GM21367 (cell line): ENCODE measurements around the gene PPM1H.
"Not testable (repeated sequence)": the region's sequence is repeated elsewhere in the genome, so short reads cannot be mapped to it uniquely, and the experiment has no call there.

ENCODE experiments used
- ATAC-seq: cut with Tn5 transposase; IDR thresholded peaks from one replicate; pipeline ENCODE4 v1.9.1; 2021; ENCODE audit not compliant: unreplicated experiment

The PPM1H gene

DNA sequence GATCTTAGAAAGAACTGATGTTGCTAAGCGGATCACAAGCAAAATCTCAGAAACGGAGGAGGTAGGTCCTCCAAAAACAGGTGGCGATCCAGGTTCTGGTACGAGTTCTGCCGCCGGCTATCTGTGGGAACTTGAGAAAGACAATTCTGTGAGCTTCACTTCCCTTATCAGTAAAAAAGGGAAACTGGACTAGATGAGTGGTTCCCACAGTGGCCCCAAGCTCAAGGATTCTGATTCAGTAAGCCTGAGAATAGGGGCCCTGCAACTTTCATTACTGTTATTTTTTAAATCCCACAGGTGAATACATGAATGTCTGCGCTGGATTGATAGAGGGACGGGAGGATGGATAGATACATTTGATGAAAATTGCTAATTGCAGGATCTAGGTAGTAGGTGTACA is 160.2 kb downstream of the PPM1H start:
- ATAC-seq = no peak

DNA sequence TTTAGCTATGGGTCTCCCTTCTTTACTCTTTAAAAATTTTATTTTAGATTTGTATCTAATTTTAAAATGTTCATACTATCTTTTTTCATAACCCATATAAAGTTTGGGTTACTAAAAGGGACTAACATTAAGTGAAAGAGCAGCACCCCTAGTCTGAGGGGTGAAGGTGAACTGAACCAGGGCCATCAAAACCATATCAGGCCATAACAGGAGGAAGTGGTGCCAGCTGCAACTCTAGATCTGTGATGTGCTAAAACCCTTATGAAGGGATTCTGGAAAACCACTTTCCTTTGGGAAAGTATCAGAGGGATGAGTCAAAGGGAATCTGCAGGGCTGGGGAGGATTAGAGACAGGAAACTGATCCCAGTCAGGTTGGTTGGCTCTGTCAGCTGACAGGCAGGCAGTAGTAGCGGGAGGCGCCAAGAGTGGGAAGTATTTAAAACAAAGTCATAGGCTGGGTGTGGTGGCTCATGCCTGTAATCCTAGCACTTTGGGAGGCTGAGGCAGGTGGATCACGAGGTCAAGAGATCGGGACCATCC is 162.5 kb downstream of the PPM1H start:
- no peak for ATAC-seq

DNA sequence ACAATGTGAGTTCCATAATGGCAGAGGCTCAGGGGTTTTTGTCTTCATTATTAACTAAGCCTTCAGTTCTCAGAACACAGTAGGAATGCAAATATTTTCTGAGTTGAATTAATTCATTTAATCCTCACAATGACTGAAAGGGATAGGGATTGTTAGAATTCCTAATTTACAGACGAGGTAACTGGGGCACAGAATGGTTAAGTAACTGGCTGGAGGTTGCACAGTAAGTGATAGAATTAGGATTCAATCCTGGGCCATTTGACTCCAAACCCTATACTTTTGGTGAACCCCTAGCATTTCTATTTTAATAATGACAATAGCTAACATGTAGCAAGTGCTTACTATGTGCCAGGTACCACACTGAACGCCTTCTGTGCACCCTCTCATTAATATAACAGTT is 163.1 kb downstream of the PPM1H start:
- no peak for ATAC-seq

DNA sequence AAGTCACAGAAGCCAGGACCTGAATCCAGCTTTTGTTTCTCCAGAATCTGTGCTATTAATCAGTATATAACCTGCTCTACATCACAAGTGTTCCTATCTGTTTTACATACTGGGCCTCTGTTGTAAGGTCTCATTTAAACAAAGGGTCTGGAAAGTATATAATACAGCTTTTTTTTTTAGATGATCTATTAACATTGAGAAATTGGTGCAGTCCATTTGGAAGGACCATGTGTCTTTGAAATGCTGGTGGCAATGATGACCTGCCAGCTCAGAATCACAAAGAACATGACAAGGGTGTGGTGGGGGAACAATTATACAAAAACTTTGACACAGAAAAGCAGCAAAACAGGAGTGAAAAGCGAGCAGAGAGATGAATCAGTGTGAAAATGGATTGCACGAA is 164.6 kb downstream of the PPM1H start:
- no peak for ATAC-seq

DNA sequence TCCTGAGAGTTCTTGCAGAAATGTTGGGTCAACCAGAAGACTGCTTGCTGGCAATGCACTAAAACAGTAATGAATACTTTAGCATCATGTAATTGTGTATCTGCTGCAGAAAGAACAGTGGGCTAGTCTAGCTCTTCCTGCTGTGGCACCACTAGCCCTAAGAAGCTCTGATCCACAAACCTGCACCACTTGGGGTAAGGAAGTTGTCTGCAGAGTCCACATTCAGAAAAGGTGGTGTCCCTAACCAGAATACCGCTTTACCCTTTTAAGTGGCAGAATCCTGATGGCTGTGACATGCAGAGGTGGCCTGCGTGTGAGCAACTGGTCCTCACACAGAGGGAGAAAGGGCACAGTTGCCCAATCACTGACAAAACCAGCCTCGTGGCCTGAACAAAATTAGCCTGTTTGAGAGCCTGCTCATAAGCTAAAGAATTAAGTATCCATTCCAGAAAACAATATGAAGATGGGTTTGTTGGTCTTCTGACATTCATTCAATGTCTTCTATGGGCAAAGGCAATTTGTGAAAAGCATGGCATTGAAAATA is 165.8 kb downstream of the PPM1H start:
- ATAC-seq = no peak

DNA sequence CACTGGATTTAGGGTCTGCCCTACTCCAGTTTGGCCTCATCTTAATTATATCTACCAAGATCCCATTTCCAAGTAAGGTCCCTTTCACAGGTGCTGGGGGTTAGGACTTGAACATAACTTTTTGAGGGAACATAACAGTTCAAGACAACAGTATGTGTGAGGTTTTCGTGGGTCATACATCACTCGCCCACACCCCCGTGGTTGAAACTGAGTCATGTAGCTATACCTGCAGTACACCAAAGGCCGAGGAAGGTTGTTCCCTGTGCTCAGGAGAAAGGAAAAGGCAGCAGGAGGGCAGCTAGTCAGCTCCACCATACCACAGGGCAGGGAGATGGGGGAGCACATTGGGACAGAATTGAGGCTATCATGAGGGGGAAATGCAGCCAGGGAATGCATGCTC is 167.0 kb downstream of the PPM1H start:
- ATAC-seq = no peak

DNA sequence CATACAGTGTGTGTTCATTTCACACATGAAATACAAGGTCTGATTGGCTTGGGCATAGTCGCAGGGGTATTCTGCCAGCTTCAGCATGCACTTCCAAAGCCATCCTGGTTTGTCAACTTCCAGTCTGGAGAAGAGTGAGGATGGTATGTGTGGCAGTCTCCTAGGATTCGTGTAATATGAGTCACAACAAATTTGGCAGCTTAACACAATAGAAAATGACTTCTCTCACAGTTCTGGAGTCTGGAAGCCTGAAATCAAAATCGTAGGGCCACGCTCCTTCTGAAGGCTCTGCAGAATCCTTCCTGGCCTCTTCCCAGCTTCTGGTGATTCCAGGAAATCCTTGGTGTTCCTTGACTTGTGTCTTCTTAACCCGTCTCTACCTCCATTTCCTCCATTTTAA is 167.5 kb downstream of the PPM1H start:
- ATAC-seq = no peak

DNA sequence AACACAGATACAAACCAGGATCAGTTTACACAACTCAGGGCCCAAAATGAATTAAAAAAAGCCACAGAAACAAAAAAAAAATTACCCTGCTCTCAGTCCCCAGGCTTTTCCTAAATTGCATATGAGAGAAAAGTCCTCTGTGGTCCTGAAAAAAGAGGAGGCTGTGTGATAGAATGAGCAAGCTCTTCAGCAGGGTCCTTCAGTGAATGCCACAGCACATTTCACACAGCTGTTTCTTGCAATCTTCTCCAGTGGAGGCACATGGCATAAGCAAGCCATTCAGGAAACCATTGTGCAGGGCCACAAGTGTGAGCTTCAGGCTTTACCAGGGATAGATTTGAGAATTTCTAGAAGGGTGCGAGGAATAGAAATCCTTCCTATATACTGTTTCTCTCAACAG is 168.5 kb downstream of the PPM1H start:
- ATAC-seq = no peak

DNA sequence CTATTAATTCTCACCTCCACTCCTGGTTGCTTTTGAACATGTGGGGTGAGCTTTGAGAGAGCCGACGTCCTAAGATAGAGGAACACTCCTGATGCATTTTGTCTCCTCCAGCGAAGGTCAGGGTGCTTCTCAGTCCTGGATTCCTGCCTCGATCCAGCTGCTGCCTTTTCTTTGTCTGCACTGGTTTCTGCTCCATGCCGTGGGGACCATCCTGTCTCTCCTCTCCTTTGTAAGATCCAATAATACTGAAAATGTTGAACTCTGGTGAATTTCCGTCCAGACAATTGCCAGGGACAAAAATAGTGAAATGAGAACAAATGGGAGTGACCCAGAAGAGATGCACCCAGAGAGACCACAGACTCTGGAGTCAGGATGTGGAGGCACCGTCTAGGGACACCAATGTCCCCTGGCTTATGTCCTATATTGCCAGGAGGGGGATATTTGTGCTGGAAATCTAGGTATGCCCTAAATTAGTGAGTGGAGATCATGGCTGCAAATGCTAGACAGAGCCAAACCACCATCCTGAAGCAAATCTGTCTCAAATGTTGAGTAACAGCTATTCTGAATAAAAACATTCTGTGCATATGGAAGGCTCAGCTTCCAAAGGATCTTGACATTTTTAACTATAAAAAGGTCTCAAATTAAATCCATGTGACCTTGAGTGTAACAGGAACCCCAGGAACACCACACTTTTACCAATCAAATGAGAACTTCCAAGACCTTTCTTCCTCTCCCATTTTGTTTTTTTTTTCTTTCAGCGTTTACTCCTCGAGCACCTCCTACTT is 170.9 kb downstream of the PPM1H start:
- no peak for ATAC-seq

DNA sequence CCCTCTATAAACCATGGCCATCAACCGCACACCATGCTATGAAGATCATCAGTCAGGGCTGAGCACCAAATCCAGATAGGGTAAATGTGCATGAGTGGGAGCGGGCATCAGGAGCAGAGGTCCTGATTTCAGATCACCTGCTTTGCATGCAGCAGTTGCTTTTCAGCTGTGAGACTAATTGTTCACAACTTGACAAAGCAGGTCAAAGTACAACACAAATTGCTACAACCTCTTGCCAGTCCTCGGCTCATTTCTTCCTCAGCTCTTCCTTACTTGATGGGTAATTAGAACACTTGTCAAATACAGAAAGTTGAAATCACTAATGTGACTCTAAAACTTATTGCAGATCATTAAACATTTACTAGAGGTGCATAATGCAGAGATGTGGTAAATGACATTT is 171.6 kb downstream of the PPM1H start:
- ATAC-seq = no peak

DNA sequence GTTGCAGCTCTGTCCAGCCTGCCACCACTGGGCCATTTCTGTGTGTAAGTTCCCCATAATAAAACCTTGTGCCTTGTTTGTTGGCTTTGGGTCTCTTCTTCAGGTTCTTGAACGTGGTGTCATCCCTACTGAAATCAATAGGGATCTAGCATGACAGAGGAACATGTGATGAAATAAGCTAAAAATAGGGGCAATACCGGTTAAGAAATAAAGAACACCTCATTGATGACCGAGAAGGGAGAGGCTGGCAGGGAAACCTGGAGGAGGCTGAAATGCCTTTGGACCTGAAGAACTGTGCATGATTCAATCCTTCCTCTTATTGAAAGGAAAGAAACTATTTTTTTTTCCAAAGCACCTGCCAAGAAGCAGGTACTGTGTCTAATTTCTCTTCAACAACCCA is 172.3 kb downstream of the PPM1H start:
- ATAC-seq = no peak

DNA sequence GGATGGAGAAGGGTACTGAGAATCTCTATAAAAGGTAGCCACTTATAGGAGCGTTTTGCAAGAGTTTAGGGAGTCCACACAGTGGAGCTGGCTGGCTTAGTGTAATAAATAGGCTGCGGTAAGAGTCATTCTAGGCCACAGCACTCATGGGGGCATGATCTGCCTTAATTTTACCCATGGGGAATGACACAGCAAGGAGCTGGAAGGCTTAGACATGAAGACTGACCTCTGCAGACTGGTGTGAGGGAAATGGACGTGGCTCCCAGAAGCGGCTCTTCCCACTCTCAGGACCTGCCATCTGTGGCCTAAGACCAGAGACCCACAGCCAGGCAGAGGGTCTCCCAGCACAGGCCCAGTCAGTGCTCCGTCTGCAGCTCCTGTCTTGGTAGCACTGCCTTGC is 173.3 kb downstream of the PPM1H start:
- ATAC-seq = no peak

DNA sequence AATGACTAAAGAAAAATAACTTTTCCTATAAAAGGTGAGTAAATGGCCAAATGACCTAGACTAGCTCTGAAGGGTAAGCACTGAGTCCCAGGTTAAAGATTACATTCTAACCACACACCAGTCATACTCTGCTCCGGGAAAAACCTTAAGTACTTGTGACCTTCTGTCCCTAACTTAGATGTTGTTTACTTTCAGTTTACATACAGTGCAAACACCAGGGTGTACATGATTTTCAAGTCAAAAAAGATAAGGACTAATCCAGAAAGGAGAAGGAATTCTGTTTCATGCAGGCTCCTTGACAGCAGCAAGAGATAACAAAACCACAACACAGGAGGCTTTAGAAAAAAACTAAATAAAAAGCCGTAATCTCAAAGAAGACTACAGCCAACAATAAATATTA is 174.2 kb downstream of the PPM1H start:
- no peak for ATAC-seq

DNA sequence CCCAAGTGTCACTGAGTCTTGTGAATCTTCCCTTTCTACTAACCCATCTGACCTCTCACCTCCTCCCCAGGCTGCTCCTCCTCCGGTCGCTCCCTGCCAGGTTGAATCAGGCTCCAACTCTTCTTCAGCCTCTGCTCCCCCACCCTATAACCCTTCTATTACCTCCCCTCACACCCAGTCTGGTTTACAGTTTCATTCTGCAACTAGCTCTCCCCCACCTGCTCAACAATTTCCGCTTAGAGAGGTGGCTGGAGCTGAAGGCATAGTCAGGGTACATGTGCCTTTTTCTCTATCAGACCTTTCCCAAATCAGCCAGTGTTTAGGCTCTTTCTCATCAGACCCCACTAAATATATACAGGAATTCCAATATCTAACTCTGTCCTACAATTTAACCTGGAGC is 174.6 kb downstream of the PPM1H start:
- not testable (repeated sequence) for ATAC-seq

DNA sequence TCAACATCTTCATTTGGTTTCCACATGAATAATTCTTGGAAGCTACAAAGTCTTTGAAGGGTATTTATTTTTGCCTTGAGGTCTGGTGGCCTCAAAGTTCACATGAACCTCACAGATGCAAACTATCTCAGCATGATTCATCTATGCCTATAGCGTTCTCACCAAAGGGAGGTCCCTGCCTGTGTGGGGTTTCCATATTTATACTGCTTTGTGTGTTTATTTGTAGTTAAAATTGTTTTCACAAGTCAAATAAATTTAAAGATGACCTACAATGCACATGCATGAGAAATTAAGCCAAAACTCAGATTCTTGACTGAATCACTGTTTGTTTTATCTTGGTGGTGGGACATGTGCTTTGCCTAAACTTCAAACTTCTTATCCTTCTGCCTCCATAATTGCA is 176.7 kb downstream of the PPM1H start:
- ATAC-seq = no peak

DNA sequence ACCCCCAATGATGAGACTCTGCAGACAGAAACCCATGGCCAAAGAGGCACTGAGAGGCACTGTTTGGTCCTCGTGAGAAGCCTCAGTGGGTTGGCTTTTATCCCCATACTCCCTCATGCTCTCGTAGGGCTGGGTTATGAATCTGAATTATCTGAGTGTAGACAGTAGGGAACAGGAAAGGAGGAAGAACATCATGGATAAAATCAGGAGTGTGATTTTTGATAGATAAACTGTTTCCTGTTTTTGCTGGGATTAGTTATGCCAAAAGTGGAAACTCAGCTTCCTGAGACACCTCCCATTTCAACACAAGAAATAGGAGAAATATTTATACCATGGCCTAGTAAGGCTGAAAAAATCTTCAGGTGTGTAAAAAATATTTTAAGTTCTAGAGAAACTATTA is 177.9 kb downstream of the PPM1H start:
- no peak for ATAC-seq

DNA sequence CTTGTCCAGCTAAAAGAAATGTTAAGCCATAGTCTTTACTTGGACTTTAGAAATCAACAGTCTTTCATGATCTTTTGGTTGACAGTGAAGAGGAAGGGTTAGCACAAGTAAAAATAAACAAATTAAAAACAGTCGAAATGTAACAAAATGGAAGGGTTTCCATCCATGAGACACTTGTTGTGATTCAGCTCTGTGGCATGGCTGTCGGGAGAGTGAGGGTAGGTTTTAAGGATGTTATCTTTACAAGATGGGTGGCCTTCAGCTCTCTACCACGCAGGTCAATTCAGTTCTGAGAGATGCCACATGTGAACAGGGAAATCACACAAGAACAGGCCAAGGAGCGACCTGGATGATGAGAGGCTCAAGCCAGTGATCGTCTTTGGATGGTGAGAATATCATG is 180.2 kb downstream of the PPM1H start:
- no peak for ATAC-seq

DNA sequence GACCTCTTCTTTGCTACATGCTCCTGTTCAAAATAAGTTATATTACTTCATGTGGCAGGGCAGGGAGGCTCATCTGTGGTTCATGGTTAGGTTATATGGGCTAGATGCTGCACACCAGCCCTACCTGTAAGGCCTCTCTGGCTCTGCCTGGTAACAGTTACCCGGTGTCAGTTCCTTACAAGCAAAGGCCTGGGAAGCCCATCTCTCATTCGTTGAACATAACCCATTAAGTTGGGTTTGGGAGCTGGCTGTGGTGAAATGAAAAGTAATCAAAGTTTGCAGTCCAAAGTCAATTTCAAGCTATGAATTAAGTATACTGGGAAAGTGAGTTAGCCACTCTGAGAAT is 183.2 kb downstream of the PPM1H start:
- no peak for ATAC-seq

DNA sequence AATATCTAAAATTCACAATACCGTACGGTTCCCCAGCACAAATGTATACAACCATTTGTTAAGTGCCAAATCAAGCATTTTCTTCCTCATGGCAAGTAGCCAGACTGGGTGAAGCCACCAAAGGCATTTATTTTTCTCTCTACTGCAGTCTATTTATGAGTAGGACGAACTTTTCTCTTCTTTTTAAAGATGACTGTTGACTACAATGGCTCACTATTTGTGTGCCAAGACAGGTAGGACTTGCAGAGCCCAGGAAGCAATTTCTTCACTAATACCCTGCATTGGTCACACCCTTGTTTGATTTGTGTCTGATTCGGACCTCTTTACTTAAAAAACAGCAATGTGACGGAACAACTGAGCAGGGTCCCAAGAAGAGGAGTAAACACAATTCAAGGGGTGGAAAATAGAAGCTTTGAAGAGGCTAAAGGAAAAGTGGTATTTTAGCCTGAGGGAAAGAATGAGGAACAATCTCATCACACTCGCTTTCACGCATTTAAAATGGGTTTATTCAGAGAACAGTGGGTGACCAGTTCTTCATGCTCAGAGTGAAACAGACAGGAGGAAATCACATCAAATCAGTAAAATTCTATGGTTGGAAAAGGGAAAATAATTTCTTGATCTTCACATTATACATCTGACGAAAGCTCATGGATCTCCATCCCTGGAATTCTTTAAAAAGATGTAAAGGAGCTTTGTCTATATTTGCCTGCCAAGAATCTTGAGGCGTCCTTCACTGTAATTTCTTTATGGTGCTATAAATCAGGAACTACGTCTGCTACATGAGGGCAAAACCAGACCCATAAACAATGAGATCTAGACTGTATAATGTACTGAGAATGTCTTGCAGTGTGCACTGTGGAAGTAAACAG is 183.8 kb downstream of the PPM1H start:
- ATAC-seq = no peak

DNA sequence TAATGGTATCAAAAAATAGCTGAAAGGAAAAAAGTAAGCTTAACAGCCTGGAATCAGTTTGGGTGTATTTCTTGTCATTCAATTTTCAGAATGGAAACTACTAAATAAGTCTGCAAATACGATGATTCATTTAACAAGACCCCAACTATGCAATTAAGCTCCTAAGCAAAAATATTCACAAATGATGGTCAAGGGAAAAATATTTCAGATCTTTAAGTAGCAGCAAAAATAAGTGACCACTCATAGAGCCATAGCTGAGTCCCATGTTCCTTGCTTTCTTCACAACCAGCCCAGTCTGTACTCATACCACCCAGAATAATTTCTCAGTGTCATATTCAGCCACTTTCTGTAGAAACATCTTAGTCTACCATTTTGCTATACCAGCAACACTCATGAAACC is 185.4 kb downstream of the PPM1H start:
- no peak for ATAC-seq

DNA sequence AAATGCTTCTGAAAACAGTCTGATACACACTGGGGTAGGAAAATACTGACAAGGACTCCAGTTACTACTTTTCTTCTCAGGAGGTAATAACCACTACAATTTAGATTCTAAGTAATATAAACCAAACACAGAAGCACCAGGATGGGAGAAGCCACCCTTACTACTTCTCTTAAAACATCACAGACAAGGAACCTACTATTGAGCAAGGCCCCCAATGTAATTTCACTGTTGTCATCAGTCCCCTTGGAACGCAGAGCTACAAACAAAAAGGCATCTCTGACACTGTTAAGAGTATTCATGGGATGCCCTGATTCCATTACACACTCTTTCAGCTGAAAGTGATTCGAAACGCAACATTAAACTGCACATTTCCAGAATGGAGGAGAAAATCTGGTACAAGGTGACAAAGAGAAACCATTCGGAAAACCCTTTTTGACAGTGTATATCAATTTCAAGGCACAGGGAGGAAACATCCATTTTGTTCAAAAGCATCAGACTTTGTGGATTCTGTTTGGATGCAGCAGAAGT is 185.9 kb downstream of the PPM1H start:
- no peak for ATAC-seq

DNA sequence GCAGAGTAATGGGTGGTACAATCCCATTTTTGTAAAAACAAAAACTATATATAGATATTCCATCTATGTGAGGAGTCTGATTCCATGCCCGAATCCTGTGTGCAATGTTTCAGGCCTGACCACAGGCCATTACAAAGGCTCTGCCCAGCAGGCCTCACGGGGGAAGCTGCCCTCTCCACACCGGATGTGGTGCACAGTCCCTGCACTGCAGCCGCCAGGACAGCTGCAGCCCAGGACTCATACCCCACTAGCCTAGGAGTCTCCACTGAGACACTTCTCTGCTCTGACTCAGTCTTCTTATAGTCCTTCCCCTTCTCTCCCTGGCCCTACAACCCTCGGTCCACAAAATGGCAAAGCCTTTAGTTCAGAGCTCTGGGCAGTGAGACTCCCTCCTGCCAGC is 190.4 kb downstream of the PPM1H start:
- no peak for ATAC-seq
